HCT116 (cell line): ENCODE data around the gene CHID1. TPM values are rescaled to one million over a fixed set of nuclear protein-coding genes. Genes with fewer than 3 reads are reported as not detected.

Source experiments
- ATAC-seq: fragments of 200-7000 bp; cut with Tn5 transposase; 2 replicates; pipeline ENCODE4 v1.9.1; 2020; ENCODE audit warnings: mild to moderate bottlenecking, moderate library complexity
- BruUV-seq: library from RNA; stranded (reverse); fragments of 400-500 nt; replicated peaks from 2 replicates; lab custom pipeline; 2021; lab: Mats Ljungman, UMichigan
- CTCF ChIA-PET: fragments of 300-600 bp; sonication (Branson Sonifier 250); formaldehyde crosslinking; loops from one replicate; lab custom pipeline; 2021; ENCODE audit warnings: antibody characterized with exemption; lab: Charles Lee
- POLR2A ChIA-PET: fragments of 300-600, 350-600 bp; sonication (Branson Sonifier 250); formaldehyde crosslinking; loops from one replicate; lab custom pipeline; 2021; ENCODE audit warnings: antibody characterized with exemption; lab: Charles Lee
- RAD21 ChIA-PET, 2 experiments: fragments of 300-600 bp; sonication (Branson Sonifier 250); formaldehyde crosslinking; loops; one replicate each; lab custom pipeline; 2023; ENCODE audit warnings: low total read pairs in 2 of 2; ENCODE audit not compliant: uncharacterized antibody in 2 of 2, unreplicated experiment in 2 of 2, low non-redundant PET in 1 of 2; lab: Charles Lee
- DNase-seq: peaks from one replicate; pipeline ENCODE4 v3.0.0-alpha.2; 2010; ENCODE audit warnings: low read depth, low spot score
- H2AFZ ChIP-seq: fragments of 200-600 bp; shearing (Covaris generic), sonication (generic); 2 replicates; pipeline ENCODE4 v1.6.1; 2017; ENCODE audit warnings: low read depth, mixed run types, mixed read lengths, antibody characterized with exemption, low read length; ENCODE audit not compliant: poor library complexity, severe bottlenecking
- H3K27ac ChIP-seq: 2 replicates; pipeline ENCODE4 v1.5.1; 2012; ENCODE audit warnings: low read depth, low read length
- H3K27me3 ChIP-seq: fragments of 200-600 bp; sonication (generic); 2 replicates; pipeline ENCODE4 v1.6.1; 2016; ENCODE audit warnings: mixed run types, low read length, mixed read lengths; ENCODE audit not compliant: insufficient read depth
- H3K36me3 ChIP-seq, 2 experiments: fragments of 200-500 bp in 1 of 2; fragments of 200-600 bp in 1 of 2; sonication (Bioruptor generic) in 1 of 2; sonication (generic) in 1 of 2; 2 replicates each; pipeline versions ENCODE4 v1.5.1 to v1.6.1; 2014 to 2016; ENCODE audit warnings: low read length in 2 of 2, inconsistent platforms in 1 of 2, mixed read lengths in 1 of 2, mixed run types in 1 of 2; ENCODE audit not compliant: insufficient read depth in 2 of 2, control insufficient read depth in 1 of 2
- H3K4me1 ChIP-seq, 2 experiments: fragments of 200-600 bp in 1 of 2; sonication (generic) in 1 of 2; 2 replicates each; pipeline versions ENCODE4 v1.5.1 to v1.6.1; 2012 to 2017; ENCODE audit warnings: low read length in 2 of 2, inconsistent platforms in 1 of 2, mild to moderate bottlenecking in 1 of 2, mixed read lengths in 1 of 2, mixed run types in 1 of 2, moderate library complexity in 1 of 2; ENCODE audit not compliant: insufficient read depth in 2 of 2, control insufficient read depth in 1 of 2
- H3K4me2 ChIP-seq: fragments of 200-600 bp; sonication (generic); 2 replicates; pipeline ENCODE4 v1.6.1; 2017; ENCODE audit warnings: mixed run types, low read length, mixed read lengths
- H3K4me3 ChIP-seq, 2 experiments: fragments of 200-600 bp in 1 of 2; sonication (generic) in 1 of 2; replicated peaks in 1 of 2; 2 replicates each; pipeline ENCODE4 v1.5.1; 2011 to 2016; ENCODE audit warnings: low read length in 2 of 2, control low read depth in 1 of 2, low read depth in 1 of 2, mild to moderate bottlenecking in 1 of 2, mixed read lengths in 1 of 2, mixed run types in 1 of 2
- H3K79me2 ChIP-seq: fragments of 200-600 bp; sonication (generic); 2 replicates; pipeline ENCODE4 v1.6.1; 2017; ENCODE audit warnings: mild to moderate bottlenecking, mixed run types, low read length, moderate library complexity, mixed read lengths; ENCODE audit not compliant: insufficient read depth
- H3K9ac ChIP-seq: fragments of 200-600 bp; sonication (generic); 2 replicates; pipeline ENCODE4 v1.6.1; 2016; ENCODE audit warnings: low read length, mixed read lengths
- H3K9me2 ChIP-seq: fragments of 200-600 bp; sonication (generic), shearing (Covaris generic); 2 replicates; pipeline ENCODE4 v1.6.1; 2017; ENCODE audit warnings: mixed run types, mild to moderate bottlenecking, moderate library complexity; ENCODE audit not compliant: insufficient read depth
- H3K9me3 ChIP-seq, 2 experiments: fragments of 200-500 bp in 1 of 2; fragments of 200-600 bp in 1 of 2; sonication (Bioruptor generic) in 1 of 2; sonication (generic) in 1 of 2; 2 replicates each; pipeline ENCODE4 v1.6.1; 2014 to 2017; ENCODE audit warnings: low read length in 2 of 2, mixed read lengths in 2 of 2, inconsistent platforms in 1 of 2, low read depth in 1 of 2, mild to moderate bottlenecking in 1 of 2, mixed run types in 1 of 2, moderate library complexity in 1 of 2; ENCODE audit not compliant: control insufficient read depth in 1 of 2, insufficient read depth in 1 of 2
- H4K20me1 ChIP-seq: fragments of 200-600 bp; sonication (generic), shearing (Covaris generic); 2 replicates; pipeline ENCODE4 v1.6.1; 2017; ENCODE audit warnings: mixed run types, mild to moderate bottlenecking, moderate library complexity; ENCODE audit not compliant: insufficient read depth
- ATF3 ChIP-seq: IDR thresholded peaks from 2 replicates; pipeline ENCODE4 v1.6.1; 2012
- CBX3 ChIP-seq: IDR thresholded peaks from 2 replicates; pipeline ENCODE4 v1.6.1; 2012; ENCODE audit warnings: low read depth
- CEBPB ChIP-seq: IDR thresholded peaks from 2 replicates; pipeline ENCODE4 v1.6.1; 2012; ENCODE audit warnings: low read depth
- ELF1 ChIP-seq: IDR thresholded peaks from 2 replicates; pipeline ENCODE4 v1.6.1; 2012; ENCODE audit warnings: low read depth, borderline replicate concordance
- EZH2 ChIP-seq: fragments of 200-600 bp; sonication (generic); IDR thresholded peaks from 2 replicates; pipeline ENCODE4 v1.6.1; 2017; ENCODE audit warnings: antibody characterized with exemption, mixed run types
- EZH2phosphoT487 ChIP-seq: fragments of 200-600 bp; IDR thresholded peaks from 2 replicates; pipeline ENCODE4 v1.6.1; 2018; ENCODE audit warnings: antibody characterized with exemption, borderline replicate concordance
- FOSL1 ChIP-seq: IDR thresholded peaks from 2 replicates; pipeline ENCODE4 v1.6.1; 2012; ENCODE audit warnings: low read depth
- JUND ChIP-seq: IDR thresholded peaks from 2 replicates; pipeline ENCODE4 v1.6.1; 2012
- POLR2A ChIP-seq: IDR thresholded peaks from 2 replicates; pipeline ENCODE4 v1.7.0; 2011; ENCODE audit warnings: borderline replicate concordance; ENCODE audit not compliant: insufficient read depth, insufficient read length; ENCODE audit errors: extremely low read depth
- POLR2AphosphoS5 ChIP-seq: IDR thresholded peaks from 2 replicates; pipeline ENCODE4 v1.6.1; 2011; ENCODE audit warnings: mild to moderate bottlenecking, low read depth, low read length, moderate library complexity
- SIN3A ChIP-seq: IDR thresholded peaks from 2 replicates; pipeline ENCODE4 v1.6.1; 2012; ENCODE audit warnings: low read depth
- SRF ChIP-seq: IDR thresholded peaks from 2 replicates; pipeline ENCODE4 v1.6.1; 2012; ENCODE audit warnings: low read depth
- TCF7L2 ChIP-seq: IDR thresholded peaks from 2 replicates; pipeline ENCODE4 v1.7.0; 2011; ENCODE audit warnings: borderline replicate concordance, inconsistent platforms; ENCODE audit not compliant: insufficient read depth, insufficient read length; ENCODE audit errors: extremely low read depth
- YY1 ChIP-seq: IDR thresholded peaks from 2 replicates; pipeline ENCODE4 v1.6.1; 2011; ENCODE audit warnings: low read length, low read depth, moderate library complexity, mild to moderate bottlenecking; ENCODE audit not compliant: insufficient replicate concordance; ENCODE audit errors: extremely low read depth
- ZFX ChIP-seq: fragments of 450-650 bp; IDR thresholded peaks from 2 replicates; pipeline ENCODE4 v1.6.1; 2017
- ZNF274 ChIP-seq: fragments of 200-500 bp; sonication (Bioruptor generic); IDR thresholded peaks from 2 replicates; pipeline ENCODE4 v1.6.1; 2014; ENCODE audit warnings: mild to moderate bottlenecking, low read depth, low read length, inconsistent platforms
- intact Hi-C: fragments of 100-400 bp; cut with micrococcal nuclease; formaldehyde crosslinking; loops from 2 replicates; pipeline ENCODE4 v1.10.0; 2022
- total RNA-seq: library from RNA; stranded (reverse); gene quantifications from one replicate; pipeline ENCODE4 v1.2.1, GENCODE V29; 2021; ENCODE audit not compliant: unreplicated experiment
- TF ChIP-seq, protein P1 (sequence below): IDR thresholded peaks from 2 replicates; pipeline ENCODE4 v1.6.1; 2011; ENCODE audit warnings: mild to moderate bottlenecking, low read length, moderate library complexity; ENCODE audit not compliant: insufficient replicate concordance; ENCODE audit errors: extremely low read depth
- TF ChIP-seq, protein P2 (sequence below), 3 experiments: fragments of 200-600 bp in 1 of 3; sonication (generic) in 1 of 3; IDR thresholded peaks in 2 of 3; conservative IDR thresholded peaks in 1 of 3; 2 replicates each; pipeline ENCODE4 v1.5.1; 2012 to 2017; ENCODE audit warnings: low read depth in 2 of 3, low read length in 2 of 3, antibody characterized with exemption in 1 of 3, borderline replicate concordance in 1 of 3, control low read depth in 1 of 3, mild to moderate bottlenecking in 1 of 3, mixed read lengths in 1 of 3, mixed run types in 1 of 3, moderate library complexity in 1 of 3; ENCODE audit not compliant: insufficient read depth in 1 of 3
- TF ChIP-seq, protein P3 (sequence below): IDR thresholded peaks from 2 replicates; pipeline ENCODE4 v1.6.1; 2012
- TF ChIP-seq, protein P4 (sequence below): IDR thresholded peaks from 2 replicates; pipeline ENCODE4 v1.6.1; 2012; ENCODE audit warnings: low read depth

CHID1 gene
- total RNA-seq, 1 experiment from 2014 or later, result 102 TPM

- H3K27me3 ChIP-seq, result no peaks in the 10 kb centered on the region
- TF ChIP-seq ELF1 (no peak), ZNF274 (no peak), CEBPB (no peak), EZH2phosphoT487 (no peak), POLR2A (no peak), FOSL1 (no peak), EZH2 (no peak), ATF3 (no peak), TCF7L2 (no peak), JUND (no peak), YY1 (no peak), ZFX (no peak), CBX3 (no peak), SIN3A (no peak), SRF (no peak), POLR2AphosphoS5 (no peak)
- TF ChIP-seq, protein P1, sequence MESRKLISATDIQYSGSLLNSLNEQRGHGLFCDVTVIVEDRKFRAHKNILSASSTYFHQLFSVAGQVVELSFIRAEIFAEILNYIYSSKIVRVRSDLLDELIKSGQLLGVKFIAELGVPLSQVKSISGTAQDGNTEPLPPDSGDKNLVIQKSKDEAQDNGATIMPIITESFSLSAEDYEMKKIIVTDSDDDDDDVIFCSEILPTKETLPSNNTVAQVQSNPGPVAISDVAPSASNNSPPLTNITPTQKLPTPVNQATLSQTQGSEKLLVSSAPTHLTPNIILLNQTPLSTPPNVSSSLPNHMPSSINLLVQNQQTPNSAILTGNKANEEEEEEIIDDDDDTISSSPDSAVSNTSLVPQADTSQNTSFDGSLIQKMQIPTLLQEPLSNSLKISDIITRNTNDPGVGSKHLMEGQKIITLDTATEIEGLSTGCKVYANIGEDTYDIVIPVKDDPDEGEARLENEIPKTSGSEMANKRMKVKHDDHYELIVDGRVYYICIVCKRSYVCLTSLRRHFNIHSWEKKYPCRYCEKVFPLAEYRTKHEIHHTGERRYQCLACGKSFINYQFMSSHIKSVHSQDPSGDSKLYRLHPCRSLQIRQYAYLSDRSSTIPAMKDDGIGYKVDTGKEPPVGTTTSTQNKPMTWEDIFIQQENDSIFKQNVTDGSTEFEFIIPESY, result no peak
- TF ChIP-seq, protein P2, sequence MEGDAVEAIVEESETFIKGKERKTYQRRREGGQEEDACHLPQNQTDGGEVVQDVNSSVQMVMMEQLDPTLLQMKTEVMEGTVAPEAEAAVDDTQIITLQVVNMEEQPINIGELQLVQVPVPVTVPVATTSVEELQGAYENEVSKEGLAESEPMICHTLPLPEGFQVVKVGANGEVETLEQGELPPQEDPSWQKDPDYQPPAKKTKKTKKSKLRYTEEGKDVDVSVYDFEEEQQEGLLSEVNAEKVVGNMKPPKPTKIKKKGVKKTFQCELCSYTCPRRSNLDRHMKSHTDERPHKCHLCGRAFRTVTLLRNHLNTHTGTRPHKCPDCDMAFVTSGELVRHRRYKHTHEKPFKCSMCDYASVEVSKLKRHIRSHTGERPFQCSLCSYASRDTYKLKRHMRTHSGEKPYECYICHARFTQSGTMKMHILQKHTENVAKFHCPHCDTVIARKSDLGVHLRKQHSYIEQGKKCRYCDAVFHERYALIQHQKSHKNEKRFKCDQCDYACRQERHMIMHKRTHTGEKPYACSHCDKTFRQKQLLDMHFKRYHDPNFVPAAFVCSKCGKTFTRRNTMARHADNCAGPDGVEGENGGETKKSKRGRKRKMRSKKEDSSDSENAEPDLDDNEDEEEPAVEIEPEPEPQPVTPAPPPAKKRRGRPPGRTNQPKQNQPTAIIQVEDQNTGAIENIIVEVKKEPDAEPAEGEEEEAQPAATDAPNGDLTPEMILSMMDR (IDR thresholded peaks at IDR 0.05 in 2 of 3, conservative IDR thresholded peaks at IDR 0.05 in 1 of 3; ENCODE audit: borderline replicate concordance in 1 of 3, insufficient read depth in 1 of 3, low read depth in 2 of 3, low read length in 2 of 3), result no peak
- TF ChIP-seq, protein P3, sequence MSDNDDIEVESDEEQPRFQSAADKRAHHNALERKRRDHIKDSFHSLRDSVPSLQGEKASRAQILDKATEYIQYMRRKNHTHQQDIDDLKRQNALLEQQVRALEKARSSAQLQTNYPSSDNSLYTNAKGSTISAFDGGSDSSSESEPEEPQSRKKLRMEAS, result no peak
- TF ChIP-seq, protein P4, sequence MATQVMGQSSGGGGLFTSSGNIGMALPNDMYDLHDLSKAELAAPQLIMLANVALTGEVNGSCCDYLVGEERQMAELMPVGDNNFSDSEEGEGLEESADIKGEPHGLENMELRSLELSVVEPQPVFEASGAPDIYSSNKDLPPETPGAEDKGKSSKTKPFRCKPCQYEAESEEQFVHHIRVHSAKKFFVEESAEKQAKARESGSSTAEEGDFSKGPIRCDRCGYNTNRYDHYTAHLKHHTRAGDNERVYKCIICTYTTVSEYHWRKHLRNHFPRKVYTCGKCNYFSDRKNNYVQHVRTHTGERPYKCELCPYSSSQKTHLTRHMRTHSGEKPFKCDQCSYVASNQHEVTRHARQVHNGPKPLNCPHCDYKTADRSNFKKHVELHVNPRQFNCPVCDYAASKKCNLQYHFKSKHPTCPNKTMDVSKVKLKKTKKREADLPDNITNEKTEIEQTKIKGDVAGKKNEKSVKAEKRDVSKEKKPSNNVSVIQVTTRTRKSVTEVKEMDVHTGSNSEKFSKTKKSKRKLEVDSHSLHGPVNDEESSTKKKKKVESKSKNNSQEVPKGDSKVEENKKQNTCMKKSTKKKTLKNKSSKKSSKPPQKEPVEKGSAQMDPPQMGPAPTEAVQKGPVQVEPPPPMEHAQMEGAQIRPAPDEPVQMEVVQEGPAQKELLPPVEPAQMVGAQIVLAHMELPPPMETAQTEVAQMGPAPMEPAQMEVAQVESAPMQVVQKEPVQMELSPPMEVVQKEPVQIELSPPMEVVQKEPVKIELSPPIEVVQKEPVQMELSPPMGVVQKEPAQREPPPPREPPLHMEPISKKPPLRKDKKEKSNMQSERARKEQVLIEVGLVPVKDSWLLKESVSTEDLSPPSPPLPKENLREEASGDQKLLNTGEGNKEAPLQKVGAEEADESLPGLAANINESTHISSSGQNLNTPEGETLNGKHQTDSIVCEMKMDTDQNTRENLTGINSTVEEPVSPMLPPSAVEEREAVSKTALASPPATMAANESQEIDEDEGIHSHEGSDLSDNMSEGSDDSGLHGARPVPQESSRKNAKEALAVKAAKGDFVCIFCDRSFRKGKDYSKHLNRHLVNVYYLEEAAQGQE, result no peak
- TF ChIP-seq, all 23 proteins: peak for 0
- DNase-seq (no peak), ATAC-seq (no peak)
- Histone ChIP-seq H3K36me3 (no peaks in the 10 kb centered on the region; a peak in 1 of 4 replicates), H3K9me3 (no peaks in the 10 kb centered on the region), H3K4me3 (no peak overlapping the region), H3K9me2 (no peaks in the 10 kb centered on the region), H2AFZ (no peak overlapping the region), H4K20me1 (no peaks in the 10 kb centered on the region), H3K27ac (no peak overlapping the region), H3K4me2 (no peak overlapping the region), H3K79me2 (peaks cover 14% of the 10 kb centered on the region; the same call in 1 of the 2 replicates), H3K4me1 (peaks cover 17 to 39% of the 10 kb centered on the region in 2 experiments), H3K9ac (no peak overlapping the region)
- no TSS peak for BruUV-seq
- ChIA-PET RAD21 (interaction anchor here in 1 of 2 experiments (1.1 kb wide), 1 partner anchor 204 kb away, joined by 4 read pairs; no protein-coding TSS in a partner anchor), POLR2A (interaction anchor here (0.6 kb wide), 1 partner anchor 46 kb away, joined by 4 read pairs; no protein-coding TSS in a partner anchor), CTCF (interaction anchor here (1.9 kb wide), 1 partner anchor 12 kb away, joined by 4 read pairs; no protein-coding TSS in a partner anchor)
- intact Hi-C loops, result loop anchor here (1.0 kb wide), 1 partner anchor 203 kb away; no protein-coding TSS in a partner anchor
Observed at GRCh38 chr11:847876-848275, 62.7 kb downstream of the CHID1 start.
